NCI-H446 treated with DMSO at 0.1 percent for 48 hours (cell line): ENCODE results near the gene NARF.
"Not testable (repeated sequence)": the region's sequence is repeated elsewhere in the genome, so short reads cannot be mapped to it uniquely, and the experiment has no call there.

Source experiments
- DNase-seq: peaks from one replicate; lab custom pipeline; 2025; lab: John Stamatoyannopoulos, UW

Gene NARF

DNA sequence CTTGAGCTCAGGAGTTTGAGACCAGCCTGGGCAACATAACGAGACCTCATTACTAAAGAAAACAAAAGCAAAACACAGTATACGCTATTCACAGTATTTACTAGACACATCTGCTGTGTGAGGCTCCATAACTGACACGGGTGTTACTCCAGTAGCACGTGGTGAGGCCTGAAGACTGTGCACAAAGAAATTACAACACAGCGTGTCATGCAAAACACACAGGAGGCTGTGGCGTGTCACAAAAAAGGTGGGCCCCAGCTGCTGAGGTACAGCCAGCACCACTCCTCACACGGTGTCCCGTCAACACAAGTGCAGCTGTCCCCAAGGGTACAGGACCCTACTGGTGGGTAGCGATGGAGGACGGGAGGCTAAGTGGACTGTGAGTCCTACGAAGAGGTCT is 10.7 kb upstream of the NARF start:
- DNase-seq, result no peak

DNA sequence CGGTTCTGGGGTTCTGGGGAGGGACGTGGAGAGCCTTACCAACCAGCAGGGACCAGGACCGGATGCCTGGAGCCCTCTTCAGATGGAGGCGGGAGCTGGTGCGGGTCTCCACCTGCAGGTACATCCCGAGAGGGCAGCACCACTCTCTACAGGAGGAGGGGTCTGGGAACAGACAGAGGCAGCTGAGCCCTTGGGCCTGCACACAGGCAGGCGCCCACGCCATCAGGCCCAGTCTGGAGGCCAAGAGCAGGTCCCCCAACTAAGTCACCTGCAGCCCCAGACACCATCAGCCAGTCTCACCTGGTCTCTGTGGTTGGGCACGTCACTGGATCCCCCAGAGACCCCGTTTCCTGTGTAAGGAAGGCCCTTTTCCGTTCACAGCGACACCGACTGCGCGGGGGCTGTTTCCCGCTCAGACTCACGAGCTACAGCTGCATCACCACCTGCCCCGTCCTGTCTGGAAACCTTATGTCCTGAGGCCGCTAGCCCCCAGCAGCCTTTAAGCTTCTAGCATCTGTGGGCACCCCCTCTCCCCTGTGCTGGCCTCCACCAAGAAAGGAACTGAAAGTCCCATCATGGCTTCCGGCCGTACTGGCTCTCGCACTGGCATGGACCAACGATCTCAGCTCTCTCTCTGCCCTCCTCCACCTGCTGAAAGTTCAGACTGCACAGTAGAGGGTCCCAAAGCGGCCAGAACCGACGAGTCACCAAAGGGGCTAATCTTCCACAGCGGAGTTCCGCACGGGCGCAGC is 9.2 kb upstream of the NARF start:
- DNase-seq, result no peak

DNA sequence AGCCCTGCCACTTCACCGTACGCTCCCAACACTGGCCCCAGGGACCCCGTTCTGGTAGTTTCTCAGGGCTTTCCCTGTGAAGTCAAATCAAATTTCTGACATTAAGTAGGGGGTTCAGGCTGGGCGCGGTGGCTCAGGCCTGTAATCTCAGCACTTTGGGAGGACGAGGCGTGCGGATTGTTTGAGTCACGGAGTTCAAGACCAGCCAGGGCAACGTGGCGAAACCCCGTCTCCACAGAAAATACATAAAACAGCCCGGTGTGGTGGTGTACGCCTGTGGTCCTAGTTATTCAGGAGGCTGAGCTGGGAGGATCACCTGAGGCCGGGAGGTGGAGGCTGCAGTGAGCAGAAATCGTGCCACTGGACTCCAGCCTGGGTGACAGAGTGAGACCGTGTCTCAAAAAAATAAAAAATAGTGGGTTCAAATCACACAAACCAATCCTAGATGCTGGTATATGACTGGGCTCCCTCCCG is 8.6 kb upstream of the NARF start:
- no peak for DNase-seq

DNA sequence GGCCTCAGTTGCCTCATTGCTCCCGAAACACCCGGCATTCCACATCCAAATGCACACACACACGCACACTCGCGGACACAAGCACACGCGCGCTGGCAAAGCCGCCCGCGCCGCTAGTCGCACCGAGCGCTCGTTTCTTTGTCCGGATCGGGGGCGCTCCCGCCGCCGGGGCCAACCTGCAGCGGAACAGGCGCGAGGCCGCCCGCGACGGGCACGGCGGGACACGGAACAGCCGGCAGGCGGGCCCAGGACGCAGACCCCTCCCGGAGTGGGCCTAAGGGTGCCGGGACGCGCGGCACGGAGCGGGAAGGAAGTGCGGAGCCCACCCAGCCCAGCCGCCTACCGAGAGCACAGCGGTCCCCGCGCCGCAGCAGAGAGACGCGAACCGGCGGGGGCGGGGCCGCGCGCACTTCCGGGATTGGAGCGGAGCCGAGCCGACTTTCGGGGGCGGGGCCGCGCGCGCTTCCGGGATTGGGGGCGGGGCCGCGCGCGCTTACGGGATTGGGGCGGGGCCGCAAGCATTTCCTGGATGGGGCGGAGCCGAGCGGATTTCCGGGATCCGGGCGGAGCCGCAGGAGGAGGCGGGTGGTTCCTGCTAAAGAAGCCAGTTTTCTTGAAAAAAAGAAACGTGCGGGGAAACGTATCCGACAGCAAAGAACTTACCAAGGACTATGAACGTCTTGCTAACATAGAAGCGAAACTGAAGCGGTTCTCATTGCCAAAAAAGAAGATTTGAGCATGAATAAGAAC is 8.0 kb upstream of the NARF start, which contains the start of gene CYBC1:
Gene CYBC1 (minus strand): TSS at position 396 of the 750 bp plus-strand sequence. CDS start 1,498 bp downstream, outside the sequence.
- peak; percentile 83 for DNase-seq

DNA sequence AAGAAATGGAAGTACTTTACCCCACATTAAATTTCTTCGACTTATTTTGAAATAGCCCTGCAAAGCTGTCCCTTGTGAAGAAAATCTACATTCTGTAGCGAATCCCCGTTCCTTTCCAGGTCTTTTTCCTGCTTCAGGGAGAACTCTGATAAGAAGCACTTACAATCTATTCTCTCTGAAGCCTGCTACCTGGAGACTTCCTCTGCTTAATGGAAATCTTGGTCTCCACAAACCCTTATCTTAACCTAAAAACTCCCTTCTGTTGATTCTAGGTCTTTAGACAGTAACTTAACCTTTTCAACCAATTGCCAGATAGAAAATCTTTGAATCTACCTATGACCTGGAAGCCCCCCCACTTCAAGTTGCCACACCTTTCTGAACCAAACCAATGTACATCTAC is 6.4 kb upstream of the NARF start:
- DNase-seq, result no peak

DNA sequence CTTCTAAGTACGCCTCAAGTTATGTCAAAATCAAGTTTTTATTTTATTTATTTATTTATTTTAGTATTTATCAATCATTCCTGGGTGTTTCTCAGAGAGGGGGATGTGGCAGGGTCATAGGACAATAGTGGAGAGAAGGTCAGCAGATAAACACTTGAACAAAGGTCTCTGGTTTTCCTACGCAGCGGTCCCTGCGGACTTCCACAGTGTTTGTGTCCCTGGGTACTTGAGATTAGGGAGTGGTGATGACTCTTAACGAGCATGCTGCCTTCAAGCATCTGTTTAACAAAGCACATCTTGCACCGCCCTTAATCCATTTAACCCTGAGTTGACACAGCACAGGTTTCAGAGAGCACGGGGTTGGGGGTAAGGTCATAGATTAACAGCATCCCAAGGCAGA is 5.4 kb upstream of the NARF start:
- not testable (repeated sequence) for DNase-seq

DNA sequence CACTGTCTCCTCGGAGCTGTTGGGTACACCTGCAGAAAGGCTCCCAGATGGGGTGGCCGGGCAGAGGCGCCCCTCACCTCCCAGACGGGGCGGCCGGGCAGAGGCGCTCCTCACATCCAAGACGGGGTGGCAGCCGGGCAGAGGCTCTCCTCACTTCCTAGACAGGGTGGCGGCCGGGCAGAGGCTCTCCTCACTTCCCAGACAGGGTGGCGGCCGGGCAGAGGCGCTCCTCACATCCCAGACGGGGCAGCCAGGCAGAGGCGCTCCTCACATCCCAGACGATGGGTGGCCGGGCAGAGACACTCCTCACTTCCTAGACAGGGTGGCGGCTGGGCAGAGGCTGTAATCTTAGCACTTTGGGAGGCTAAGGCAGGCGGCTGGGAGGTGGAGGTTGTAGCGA is 4.8 kb upstream of the NARF start:
- not testable (repeated sequence) for DNase-seq

DNA sequence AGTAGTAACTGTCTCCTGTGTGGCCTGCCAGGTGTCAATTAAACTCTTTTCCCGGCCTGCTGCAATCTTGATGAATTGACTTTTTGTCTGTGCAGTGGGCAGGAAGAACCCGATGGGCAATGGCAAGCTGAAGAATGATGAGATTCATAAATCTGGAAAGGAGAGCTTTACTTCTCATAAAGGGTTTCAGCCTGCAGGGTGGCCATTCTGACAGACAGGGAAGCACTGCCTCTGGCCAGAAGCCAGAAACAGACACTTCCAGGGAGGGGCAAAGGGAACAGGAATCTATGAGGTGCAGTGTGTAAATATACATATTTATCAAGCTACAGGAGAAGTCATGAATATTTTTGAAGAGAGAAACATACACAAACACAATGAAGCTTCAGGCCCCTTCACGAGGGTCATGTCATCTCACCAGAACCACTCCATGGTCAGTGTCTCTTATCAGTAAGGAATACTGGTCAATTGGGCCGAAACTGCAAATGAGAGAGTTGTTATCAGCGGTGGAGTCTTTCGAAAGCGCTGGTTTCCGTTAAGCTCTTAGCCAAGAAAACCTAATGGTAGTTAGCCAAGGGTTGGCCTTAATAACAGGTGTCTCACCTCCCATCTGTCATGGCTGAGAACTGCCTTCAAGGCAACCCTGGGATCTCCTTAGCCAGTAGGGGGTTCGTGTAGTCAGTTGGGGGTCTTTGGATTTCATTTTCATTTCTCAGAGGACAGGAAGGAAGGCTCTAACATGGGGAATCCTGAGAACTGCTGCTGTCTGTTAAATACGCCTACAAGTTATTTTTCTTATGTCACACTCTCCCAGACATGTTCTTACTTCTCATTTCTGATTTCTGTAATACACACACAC is 1.2 kb upstream of the NARF start:
- no peak for DNase-seq

DNA sequence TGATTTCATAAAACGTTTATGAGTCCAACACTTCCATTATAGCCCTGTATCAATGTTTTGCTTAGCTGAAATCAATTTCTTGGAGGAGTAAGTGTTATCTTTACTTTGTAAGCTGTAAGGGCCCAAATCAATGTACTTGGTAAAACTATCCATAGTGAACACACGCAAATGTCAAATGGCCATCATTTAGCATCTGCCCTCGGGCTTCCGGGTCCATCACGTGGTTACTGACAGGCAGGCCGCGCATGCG is 687 bp upstream of the NARF start:
- DNase-seq, result no peak

DNA sequence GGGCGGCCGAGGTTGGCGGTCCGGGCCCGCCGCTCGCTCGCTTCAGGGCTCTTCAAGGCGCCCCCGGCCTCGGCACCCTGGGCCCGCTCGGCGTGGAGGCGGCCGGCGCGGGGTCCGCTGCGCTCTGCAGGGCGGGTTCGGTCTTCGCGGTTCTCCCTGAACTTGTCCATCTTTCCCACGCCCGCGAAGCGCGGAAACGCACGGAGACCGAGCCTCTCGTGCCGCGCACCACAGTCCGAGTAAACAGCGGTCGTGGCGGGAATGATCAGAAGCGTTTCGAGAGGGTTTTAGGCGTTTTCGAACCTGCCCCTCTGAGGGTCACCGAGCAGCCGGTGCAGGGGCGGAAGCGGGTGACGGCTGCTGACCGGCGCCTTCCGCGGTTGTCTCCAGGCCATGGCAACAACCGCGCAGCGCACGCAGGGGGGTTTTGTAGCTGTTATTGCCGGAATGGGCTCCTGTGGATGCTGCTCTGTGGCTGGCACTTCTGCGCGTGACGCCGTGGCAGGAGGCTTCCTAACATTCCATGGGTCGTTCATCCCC is 414 bp downstream of the NARF start:
- DNase-seq, result no peak

DNA sequence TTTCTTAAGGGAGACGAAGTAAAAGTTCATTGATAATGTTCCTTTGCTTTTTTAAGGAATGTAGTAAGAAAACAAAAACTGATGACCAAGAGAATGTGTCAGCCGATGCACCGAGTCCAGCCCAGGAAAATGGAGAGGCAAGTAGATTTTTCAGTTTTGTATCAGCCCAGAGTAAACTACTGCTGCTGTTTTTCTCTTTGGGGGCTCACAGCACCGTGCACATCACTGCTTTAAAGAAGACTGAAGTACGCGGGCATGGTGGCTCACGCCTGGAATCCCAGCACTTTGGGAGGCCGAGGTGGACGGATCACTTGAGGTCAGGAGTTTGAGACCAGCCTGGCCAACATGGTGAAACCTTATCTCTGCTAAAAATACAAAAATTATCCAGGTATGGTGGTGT is 1.4 kb downstream of the NARF start:
- not testable (repeated sequence) for DNase-seq

DNA sequence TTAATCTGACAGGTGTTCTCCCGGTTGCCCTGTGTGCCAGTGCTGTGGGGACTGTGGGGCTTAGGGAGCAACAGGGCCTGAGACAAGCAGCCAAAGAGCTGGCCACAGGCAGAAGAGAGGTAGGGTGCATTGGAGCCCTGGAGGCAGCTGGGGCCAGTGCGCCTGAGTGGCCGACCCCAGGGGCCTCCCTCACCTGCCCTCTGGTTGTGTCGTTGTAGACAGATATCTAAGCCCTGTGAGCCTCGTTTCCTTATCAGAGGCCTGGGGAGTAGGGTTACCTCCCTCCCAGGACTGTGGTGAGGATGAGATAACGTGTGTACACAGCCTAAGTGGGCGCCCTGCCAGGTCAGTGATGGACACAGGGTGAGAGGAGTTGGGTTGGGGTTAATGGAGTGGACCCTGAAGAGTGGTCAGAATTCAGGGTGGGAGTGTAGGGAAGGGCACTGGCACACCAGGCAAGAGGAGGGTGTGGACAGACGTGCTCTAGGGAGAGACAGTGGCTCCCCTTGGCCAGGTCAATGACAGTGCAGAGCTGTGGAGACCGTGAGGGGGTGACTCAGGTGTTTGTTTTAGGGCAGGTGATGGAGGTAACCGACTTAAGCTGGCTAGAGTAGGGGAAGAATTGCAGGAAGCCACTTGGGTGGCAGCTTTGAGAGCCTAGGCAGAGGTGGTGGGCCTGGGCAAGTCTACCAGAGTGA is 3.4 kb downstream of the NARF start:
- no peak for DNase-seq

DNA sequence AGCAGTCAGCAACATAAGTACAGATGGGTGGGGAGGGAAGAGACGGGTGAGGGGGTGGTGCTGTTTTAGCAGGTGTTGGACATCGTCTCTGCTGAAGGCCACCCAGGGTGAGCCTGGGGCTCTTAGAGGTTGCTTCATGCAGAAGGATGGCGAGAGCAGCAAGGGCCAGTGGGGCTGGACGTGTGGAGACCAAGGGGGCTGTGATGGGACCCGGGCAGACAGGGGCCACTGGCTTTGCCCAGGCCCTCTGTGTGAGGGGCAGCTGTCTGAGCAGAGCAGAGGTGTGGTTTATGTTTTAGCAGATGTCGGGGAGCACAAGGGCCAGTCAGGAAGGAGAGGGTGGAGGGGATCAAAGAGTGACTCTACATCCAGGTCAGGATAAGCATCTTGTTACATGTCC is 4.8 kb downstream of the NARF start:
- no peak for DNase-seq

DNA sequence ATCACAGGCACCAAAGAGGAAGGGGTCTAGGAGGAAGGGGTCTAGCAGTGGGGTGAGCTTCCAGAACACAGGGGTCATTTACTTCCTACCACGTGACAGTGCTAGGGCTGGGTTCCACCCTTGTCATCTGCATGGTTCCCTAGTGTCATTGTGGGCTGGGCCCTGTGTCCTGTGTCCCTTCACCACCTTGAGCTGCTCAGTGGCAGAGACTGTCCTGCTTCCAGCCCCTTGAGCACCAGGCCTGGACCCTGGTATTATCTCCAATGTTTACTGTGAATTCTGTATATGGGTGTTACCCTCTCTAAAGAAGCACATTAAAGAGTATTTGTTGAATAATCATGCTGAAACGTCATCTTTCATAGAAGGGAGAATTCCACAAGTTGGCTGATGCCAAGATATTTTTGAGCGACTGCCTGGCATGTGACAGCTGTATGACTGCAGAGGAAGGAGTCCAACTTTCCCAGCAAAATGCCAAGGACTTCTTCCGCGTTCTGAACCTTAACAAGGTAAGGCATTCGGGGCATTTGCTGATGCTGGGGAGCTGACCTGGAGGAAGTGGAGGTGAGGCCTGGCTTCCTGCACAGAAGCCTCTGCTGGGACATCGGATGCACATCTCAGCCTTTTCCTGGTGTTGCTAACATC is 5.5 kb downstream of the NARF start:
- DNase-seq, result no peak

DNA sequence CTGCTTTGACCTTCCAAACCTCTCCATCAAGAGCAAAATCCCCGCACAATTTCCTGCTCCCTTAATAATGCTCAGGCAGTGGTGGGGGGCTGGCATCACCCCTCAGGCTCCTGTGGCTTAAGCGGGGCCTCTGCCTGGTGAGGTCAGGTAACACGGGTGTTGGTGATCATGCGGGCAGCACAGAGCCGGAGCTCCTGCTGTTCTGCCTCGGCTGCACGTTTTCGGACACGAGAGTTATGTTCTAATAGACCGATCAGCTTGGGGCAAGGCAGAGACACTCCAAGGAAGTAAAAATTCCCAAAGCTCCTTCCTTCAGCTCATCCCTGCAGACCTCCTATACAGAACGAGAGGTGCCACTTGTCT is 6.0 kb downstream of the NARF start:
- no peak for DNase-seq

DNA sequence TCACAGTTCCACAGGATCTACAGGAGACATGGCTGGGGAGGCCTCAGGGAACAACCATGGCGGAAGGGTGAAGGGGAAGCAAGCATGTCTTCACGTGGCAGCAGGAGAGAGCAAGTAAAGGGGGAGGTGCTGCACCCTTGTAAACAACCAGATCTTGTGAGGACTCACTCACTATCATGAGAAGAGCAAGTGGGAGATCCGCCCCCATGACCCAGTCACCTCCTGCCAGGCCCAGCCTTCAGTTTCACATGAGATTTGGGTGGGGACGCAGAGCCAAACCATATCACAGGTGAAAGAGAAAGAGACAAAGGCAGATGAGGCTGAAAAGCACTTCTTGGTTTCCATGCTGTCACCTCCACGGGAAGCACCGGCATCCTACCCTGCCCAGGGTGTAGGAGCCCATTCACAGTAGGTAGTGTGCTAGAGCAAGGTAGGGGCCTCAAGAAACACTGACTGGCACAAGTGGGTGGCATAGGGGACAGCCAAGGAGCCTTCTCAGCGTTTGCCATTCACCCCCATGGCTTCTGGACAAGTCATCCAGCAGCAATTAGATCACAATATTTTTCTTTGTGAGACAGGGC is 6.6 kb downstream of the NARF start:
- no peak for DNase-seq

DNA sequence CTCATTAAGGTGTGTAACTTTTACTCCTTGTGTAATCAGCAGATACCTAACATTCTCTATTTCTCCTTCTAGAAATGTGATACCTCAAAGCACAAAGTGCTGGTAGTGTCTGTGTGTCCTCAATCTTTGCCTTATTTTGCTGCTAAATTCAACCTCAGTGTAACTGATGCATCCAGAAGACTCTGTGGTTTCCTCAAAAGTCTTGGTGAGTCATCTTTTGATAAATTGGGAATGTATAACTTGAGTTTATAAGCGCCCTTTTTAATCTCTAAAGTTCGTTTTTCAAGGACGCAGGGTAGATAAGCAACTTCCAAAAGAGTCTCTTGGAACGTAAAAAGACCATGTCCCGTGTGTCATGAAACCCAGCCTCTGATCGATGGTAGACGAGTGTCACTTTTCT is 10.2 kb downstream of the NARF start:
- DNase-seq, result no peak

DNA sequence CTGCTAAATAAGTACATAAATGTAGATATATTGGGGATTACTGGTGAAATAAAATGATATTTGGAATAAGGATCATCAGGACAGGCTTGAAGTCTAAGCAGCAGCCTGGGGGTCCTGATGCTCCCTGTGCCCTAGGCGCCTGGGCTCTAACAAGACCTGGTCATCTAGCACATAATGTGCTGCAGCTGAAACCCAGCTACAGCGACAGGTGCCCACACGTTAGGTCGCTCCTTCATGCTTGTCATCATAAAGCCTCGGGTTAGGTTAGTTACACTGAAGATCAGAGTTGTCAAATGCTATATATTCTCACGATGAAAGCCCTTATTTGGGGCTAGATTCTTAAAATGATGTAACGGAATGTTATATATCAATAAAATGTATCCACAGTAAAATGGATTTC is 11.5 kb downstream of the NARF start:
- no peak for DNase-seq

DNA sequence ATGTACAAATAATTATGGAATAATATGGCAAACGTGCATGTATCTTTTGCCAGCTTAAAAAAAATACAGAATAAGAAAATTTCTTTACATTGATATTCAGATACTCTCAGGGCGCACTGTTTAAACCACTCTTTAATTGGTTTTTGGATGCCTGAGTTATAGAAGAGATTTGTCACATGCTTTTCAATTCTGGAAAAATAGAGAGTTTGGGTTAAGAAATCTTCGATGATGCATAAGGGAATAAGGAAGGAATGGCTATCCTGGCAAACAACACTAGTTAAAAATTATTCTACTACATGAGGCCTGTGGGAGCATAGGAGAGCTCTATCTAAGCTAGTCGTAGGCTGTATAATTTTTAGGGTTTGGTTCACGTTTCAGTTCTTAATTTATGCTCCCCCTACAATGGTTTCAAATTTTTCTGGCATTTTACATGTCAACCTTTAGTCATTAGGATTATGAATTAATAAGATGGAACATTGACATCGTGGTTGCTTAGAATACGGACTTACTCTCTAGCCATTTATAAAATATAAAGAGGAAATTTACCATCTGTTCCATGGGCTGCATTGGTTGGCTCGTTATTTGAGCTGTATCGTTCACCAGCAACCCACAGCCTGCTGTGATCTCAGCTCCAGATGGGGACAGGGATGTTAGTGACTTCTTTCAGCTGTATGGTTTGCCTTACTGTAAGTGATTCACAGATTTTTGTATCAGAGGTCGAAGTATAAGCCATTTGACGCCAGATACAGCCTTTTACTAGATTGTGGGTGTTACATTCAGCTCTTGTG is 15.9 kb downstream of the NARF start:
- DNase-seq, result no peak

DNA sequence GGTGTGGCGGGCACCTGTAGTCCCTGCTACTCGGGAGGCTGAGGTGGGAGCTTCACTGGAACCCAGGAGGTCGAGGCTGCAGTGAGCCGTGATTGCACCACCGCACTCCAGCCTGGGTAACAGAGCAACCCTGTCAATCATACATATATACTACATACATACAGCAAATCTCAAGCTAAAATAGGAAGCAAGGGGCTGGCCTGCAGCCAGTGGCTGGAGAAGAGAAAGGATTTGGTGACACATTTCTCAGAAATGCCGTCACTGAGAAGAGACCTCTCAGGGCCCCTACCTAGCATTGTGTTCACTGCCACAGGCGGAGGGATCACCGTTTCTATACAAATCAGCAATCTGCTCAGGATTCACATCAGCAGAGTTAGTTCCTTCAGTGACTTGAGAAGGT is 16.9 kb downstream of the NARF start:
- DNase-seq, result no peak
